8988T (cell line): Measurements from ENCODE around the gene SENP5.

Source experiments
- DNase-seq: peaks from one replicate; pipeline ENCODE4 v3.0.0; 2011

The SENP5 gene

DNA sequence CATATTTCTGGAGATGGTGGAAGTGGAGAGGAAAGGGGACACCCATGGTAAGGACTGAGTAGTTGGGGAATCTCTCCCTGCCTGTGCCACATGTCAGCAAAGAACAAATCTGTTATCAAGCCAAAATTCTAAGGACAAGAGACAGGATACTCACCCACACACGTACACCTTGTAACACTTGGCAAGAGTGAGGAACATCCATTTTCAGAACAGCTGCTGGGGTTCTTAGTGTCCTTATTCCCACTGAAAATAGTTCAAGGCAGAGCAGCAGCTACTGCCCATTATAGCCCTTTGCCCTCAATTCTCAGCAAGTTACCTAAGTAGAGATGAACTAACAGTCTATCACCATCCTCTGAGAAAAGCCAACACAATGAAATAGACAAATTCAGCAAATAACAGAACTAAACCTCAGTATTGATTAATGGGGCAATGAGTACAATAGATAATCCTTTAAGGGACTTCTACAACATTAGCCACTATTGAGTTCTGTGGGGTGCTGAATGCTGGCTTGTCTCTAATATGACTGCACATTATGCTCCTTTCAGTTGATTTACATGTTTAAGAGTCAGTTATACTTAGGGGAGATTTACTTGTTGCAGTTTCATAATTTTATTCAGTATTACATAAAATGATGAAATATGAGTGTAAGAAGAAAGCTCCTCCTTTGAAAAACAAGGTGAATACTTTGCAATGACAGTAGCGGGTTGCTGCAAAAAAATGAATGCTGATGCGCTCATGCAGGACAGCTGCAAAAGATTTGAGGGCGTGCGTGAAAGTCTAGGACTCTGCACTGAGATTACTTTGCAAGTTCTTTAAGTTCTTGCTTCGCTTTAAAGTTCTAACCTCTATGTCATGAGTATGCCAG, 22.4 kb downstream of the SENP5 start:
- DNase-seq, result no peak

DNA sequence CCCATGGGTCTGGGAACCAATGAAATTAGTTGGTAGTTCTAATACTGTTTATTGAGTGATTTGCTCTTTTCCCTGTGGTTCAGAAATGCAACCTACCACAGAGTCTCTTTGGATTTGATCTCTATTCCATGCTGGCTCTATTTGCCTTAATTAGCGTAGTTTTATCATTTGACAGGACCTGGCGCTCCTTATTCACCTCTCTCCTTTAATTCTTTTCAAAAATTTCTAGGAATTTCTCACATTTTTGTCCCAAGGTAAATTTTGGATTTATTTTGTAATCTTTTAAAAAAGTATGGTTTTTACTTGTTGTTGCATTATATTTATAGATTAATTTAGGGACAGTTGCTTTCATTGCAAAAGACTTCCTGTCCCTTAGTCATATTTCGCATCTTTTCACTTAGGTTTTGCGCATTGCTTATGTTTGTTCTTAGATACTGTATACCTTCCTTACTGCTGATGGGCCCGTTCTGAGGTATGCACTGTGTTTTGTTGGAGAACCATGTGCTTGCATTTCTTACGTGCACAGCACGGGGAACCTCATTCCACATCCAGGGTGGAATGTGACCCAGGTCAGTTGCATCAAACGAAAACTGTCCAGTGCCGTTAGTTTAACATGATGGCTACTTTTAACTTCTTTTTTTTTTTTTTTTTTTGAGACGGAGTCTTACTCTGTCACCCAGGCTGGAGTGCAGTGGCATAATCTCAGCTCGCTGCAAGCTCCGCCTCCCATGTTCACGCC, 27.0 kb downstream of the SENP5 start:
- no peak for DNase-seq

DNA sequence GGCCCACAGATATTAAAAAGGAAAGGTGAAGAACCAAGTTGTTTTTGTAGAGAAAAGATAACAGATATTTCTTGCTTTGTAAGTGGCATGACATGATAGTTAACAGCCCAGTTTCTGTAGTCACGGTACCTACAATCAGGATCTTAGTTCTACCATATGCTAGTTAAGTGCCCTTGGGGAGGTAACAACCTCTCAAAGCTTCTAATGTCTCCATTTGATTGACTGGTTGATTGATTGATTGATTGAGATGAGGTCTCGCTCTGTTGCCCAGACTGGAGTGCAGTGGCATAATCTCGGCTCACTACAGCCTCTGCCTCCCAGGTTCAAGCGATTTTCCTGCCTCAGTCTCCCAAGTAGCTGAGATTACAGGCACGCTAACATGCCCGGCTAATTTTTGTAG, 28.5 kb downstream of the SENP5 start:
- no peak for DNase-seq

DNA sequence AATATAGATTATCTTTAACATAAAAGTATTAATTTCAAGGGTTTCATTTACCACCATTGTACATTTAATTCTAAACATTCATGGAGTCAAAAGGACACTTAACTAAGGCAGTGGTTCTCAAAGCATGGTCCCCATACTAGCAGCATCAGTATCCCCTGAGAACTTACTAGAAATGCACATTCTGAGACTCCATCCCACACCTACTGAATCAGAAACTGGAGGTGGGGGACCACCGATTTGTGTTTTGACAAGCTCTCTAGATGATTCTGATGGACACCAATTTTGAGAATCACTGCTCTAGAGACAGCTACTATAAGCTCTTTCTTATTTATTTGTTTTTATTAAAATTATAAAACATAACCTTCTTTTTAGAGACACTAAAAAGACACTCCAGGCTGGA, 34.0 kb downstream of the SENP5 start:
- DNase-seq, result no peak

DNA sequence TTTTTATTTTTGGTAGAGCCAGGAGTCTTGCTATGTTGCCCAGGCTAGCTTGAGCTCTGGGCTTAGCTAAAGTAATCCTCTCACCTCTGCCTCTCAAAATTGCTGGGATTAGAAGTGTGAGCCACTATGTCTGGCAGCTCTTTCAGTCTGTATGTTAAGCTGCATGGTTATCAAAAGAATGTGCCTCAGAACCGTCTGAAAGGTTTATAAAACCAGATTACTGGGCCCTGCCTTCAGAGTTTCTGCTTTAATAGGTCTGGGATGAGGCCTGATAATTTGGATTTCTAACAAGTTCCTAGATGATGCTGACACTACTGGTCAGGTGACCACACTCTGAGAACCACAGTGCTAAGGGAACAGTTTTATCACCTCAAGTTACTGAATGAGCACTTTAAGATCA, 34.6 kb downstream of the SENP5 start:
- DNase-seq, result no peak

DNA sequence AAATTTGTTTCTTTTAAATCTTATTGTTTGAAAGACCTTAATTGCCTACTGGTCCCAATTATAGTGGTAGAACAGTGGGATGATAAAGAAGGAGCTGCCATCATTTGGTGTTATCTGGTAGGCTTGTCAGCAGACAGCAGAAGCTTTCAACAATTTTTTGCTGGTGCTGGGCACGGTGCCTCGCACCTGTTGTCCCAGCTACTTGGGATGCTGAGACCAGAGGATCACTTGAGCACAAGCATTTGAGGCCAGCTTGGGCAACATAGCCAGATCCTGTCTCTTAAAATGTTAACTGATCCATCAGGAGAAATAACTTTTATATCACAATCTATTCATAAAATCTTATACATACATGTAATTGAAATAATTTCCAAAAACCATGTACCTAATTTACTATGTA, 36.0 kb downstream of the SENP5 start:
- DNase-seq, result no peak

DNA sequence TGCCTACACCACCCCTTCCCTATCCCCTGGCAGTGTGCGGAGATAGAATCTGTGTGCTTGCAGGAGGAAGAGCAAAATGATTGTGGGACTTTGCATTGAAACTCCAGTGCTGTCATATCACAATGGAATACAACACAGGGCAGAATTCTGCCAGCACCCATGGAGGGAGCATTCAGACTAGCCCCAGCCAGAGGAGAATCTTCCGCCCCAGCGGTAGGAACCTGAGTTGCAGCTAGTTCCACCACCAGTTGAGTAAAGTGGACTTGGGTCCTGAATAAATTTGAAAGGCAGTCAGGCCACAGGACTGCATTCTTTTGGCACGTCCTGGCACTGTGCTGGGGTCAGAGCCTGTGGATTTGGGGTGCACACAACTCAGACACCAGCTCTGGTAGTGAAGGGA, 47.1 kb downstream of the SENP5 start:
- no peak for DNase-seq

DNA sequence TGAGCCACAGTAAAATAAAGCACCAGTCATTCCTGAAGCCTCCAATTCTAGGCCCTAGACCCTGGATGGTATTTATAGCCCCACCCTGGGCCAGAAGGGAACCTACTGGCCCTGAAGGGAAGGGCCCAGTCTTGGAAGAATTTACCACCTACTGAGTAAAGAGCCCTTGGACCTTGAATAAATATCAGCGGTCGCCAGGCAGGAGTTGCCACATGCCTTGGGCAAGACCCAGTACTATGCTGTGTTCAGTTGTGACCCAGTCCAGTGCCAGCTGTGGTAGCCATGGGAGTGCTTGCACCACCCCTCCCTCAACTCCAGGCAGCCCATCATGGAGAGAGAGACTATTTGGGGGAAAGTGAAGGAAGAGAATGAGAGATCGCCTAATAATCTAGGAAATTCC, 47.7 kb downstream of the SENP5 start:
- DNase-seq, result no peak

DNA sequence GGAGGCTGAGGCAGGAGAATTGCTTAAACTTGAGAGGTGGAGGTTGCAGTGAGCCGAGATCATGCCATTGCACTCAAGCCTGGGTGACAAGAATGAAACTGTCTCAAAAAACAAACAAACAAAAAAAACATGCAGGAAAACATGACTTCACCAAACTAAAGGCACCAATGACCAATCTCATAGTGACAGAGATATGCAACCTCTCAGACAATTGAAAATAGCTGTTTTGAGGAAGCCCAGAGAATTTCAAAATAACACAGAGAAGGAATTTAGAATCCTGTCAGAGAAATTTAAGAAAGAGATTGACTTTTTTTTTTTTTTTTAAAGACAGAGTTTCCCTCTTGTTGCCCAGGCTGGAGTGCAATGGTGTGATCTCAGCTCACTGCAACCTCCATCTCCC, 48.5 kb downstream of the SENP5 start:
- no peak for DNase-seq

DNA sequence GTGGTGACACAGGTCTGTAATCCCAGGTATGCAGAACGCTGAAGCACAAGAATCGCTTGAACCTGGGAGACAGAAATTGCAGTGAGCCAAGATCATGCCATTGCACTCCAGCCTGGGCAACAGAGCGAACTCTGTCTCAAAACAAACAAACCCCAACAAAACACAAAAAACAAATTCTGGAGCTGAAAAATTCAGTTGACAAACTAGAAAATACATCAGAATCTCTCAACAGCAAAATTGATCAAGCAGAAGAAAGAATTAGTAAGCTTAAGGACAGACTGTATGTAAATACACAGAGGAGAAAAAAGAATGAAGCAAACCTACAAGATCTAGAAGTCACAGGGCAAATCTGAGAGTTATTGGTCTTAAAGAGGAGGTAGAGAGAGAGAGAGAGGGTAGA, 49.3 kb downstream of the SENP5 start:
- DNase-seq, result no peak

DNA sequence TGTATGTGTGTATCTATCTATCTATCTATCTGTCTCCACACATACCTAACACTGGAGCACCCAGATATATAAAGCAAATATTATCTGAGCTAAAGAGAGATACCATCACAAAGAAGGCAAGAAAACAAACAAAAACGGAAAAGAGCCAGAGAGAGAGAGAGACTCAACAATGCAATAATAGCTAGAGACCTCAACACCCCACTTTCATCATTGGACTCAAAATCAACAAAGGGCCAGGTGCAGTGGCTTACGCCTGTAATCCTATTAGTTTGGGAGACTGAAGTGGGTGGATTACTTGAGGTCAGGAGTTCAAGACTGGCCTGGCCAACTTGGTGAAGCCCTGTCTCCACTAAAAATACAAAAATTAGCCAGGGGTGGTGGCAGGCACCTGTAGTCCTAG, 51.2 kb downstream of the SENP5 start:
- no peak for DNase-seq

DNA sequence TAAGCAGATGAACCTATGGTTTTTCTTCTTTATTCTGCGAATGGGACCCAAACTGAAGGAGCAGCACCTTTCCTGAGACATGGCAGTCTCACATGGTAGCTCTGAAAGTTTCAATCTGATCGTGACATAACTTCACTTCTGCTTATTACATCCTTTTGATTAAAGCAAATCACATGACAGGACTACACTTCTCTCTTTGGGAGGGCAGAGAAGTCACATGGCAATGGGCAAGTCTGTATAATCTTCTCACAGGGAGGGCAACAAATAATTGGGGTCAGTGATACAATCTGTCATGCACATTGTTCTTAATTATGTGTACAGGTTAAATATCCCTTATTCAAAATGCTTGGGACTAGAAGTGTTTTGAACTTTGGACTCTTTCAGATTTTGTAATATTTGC, 53.0 kb downstream of the SENP5 start:
- no peak for DNase-seq

DNA sequence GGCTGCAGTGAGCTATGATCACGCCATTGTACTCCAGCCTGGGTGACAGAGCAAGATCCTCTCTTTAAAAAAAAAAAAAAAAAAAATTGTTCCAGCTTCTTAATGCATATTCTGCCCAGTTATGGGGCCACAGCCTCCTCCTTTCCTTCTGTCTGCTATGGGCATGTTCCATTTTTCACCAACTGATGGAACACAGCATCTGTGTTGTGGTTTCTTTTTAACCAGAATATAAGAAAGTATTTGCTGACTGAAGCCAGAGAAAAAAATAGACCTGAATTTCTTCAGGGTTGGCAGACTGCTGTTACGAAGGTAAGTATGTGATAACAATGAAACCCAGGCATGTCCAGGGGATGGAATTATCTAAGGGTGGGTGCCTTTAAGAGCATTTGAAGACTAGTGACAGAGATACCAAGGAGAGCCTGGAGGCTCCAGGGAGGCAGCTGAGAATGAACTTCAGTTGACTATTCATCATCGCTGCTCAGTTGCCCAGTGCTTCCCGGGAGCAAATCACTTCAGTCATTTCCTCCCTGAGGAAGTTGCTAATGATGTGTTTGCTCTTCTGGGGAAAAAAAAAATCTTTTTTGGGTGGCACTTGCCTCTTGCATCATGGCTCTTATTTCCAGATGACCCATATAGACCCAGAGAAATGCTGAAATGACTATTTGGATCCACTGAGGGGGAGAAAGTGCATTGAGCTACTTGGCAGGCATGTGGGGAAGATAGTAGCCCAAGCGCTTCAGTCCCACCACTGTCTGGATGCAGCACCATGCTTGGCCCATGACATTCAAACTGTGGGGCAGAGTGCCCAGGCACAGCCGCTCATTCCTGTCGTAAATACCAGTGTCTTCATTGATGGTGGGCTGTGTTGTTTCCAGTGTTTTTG, 60.1 kb downstream of the SENP5 start:
- DNase-seq, result no peak

DNA sequence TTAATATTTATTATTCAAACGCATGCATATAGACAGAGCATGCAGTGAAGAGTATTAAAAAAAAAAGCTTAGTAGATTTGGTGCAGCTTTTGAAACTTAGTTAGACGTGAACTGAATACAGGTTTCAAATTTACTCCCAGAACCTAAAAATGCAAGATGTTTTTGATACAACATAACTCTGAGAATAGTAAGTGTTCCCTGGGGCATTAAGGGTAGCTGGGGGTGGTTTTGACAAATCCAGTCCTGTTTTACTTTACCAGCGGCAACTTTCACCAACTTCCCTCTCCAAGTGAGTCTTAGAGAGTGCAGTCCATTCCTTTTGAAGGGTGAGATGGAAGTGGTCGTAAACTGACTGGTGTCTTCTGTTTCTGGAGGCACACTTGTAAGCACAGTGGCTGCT, 63.4 kb downstream of the SENP5 start:
- no peak for DNase-seq

DNA sequence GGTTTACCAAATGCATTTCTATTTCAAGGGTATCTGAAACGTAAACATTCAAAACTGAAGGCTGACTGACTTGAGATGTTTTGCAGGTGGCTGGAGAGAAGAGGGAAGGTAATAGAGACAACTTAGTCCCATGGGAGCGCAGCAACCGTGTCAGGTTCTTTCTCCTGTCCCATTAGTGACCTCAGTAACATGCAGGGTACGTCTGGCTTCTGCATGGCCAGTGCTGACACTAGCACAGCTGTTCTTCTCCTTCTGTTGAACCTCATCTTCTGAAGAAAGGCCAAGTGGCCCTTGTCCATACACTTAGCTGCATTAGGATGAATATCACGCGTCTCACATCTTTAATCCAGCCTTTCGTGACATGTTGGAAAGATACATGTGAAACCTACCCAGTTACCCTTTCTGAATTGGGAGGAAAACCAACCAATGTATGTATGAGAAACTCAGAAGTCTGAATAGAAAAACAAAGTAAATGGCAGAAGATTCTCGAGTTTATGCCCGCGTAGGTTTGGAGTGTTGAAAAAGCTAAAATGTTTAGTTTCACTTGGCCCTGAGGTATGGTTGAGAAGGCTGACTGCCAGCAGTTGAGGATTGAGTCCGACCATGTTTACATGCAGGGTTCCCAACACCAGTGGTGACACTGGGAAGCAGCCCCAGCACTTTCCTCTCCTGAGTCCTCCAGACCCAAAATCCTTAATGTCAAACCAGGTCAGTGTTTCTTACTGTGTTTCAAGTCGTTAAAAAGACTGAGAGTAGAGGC, 64.3 kb downstream of the SENP5 start:
- no peak for DNase-seq

DNA sequence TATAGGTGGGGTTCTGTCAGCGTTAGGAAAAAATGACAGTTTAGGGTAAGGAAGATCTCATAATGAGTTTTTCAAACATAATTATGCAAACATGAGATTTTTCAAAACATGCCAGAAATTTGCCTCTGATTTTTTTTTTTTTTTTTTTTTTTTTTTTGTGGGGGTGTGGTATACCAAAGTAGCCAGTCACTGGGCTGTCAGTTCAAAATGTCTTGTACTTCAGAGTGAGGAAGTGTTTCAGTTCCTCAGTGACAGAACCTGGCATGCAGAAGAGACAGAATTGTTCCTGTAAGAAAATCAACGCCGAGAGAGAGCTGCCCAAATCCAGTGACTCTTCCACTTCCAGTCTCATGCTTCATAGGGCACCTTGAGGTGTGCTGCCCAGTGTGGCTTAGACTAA, 64.9 kb downstream of the SENP5 start:
- no peak for DNase-seq

DNA sequence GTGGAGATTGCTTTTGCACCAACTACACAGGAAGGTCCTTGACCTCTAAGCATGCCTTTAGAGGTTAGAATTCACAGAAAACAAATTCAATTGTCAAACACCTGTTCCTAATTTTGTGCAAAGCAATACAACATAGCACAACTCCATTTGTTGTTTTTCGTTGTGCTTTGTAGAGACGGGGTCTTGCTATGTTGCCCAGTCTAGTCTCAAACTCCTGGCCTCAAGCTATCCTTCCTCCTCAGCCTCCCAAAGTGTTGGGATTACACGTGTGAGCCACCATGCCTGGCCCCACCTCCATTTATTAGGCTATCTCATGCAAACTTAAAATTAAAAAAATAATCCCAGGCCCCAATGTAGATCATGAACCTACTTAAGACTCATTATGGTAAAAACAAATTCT, 68.6 kb downstream of the SENP5 start:
- no peak for DNase-seq

DNA sequence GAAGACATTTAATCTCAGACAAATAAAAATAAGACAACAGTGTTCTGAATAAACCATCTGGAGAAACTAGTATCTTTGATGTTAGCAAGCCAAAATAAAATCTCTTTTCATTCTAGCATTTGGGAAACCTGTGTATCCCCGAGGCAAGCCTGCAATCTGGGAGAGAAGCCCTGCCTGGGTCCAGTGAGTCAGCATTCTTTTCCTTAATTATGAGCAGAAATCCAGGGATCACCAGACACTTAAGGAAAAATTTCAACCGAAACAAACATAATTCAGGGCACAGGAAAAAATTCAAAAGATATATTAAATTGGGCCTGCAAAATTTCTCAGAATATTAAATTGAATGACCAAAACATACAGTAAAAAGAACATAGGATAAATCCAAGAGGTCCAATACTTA, 70.4 kb downstream of the SENP5 start:
- no peak for DNase-seq

DNA sequence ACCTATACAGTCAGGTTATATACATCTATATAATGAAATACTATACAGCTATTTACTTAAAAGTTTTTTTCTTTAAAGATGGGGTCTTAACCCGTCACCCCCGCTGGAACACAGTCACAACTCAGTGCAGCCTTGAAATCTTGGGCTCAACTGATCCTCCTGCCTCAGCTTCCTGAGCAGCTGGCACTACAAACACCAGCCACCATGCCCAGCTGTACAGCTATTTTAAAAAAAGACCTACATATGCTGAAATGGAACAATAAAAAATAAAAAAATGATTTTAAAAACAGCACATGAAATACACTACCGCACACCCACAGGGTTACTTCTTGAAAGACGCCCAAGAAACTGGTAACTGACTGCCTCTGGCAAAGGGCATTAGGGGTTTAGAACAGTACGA, 70.9 kb downstream of the SENP5 start:
- DNase-seq, result no peak

DNA sequence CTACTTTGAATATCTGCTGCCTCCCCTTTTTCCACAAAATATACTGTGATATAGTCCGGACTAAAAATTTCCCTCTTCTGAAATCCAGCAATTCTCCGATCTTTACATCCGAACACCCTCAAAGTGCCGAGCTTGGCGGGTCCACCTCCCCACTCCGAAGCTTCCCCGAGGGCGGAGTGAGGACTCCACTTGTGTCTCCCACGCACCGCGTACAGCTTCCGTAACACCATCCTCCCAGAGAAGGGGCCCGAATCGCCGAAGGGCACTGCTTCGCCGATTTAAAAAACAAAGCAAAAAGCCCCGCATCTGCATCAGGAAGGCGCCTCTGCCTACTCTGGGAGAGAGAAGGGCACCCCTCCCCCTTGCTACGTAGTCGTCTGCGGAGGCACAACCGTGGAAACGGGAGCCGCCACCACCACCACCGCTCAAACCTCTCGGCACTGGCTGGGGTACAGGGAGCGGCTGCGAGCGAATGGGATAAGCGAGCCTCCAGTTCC, 74.1 kb downstream of the SENP5 start:
- DNase-seq, result peak; percentile 43

DNA sequence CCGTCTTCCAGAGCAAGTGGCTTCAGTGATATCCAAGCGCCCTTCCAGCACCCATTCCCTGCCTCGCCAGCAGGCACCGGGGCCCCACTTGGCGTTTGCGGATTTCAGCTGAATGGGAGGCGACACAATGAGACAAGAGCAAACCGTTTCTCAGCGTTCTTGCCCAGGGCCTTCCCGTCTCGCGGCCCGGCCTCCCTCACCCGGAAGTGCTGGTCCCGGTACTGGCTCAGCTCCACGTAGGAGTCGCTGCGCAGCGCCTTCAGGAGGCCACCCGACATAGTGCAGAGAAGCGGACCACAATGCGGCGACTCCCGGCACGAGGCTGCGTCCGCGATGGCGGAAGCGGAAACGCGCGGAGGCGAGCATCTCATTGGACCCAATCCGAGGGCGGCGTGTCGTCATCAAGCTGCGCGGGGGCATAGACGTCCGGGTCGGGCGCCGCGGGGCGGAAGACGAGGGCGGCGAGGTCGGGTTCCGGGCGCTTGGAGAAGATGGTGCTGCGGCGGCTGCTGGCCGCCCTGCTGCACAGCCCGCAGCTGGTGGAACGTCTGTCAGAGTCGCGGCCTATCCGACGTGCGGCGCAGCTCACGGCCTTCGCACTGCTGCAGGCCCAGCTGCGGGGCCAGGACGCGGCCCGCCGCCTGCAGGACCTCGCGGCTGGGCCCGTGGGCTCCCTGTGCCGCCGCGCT, 74.7 kb downstream of the SENP5 start, which contains the start of gene NCBP2:
NCBP2 (minus strand) TSS at position 303 of the 689 bp plus-strand sequence; CDS start at position 278, 25 bp downstream.
- peak; percentile 94 for DNase-seq

DNA sequence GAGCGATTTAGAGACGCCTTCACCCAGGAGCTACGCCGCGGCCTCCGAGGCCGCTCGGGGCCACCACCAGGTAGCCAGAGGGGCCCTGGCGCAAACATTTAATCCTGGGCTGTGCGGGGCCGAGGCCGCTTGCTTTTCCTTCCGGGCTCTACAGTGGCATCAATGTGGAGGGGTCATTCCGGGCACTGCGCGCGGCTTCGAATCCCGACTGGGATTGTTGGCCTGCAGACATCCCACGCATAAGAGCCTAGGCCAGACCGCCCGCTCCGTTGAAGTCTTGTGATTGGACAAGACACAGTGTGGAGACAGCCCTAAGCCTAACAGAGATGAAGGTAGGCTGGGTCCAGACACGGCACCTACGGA, 75.2 kb downstream of the SENP5 start:
- DNase-seq, result no peak
